NCI-H460 (cell line): ENCODE results near the gene NUDT22. TPM values are rescaled to one million over a fixed set of nuclear protein-coding genes. Genes with fewer than 3 reads are reported as not detected.

Source experiments
- DNase-seq: peaks from one replicate; pipeline ENCODE4 v3.0.0-alpha.2; 2016; ENCODE audit warnings: low read depth; ENCODE audit errors: extremely low read depth
- total RNA-seq: library from RNA; depleted of rRNA; stranded (reverse); fragments of >200 nt; shearing (Covaris generic); gene quantifications from 2 replicates; pipeline ENCODE4 v1.2.3, GENCODE V29; 2014

Gene NUDT22
- total RNA-seq, 1 experiment from 2014 or later, result 27.5 TPM

DNA sequence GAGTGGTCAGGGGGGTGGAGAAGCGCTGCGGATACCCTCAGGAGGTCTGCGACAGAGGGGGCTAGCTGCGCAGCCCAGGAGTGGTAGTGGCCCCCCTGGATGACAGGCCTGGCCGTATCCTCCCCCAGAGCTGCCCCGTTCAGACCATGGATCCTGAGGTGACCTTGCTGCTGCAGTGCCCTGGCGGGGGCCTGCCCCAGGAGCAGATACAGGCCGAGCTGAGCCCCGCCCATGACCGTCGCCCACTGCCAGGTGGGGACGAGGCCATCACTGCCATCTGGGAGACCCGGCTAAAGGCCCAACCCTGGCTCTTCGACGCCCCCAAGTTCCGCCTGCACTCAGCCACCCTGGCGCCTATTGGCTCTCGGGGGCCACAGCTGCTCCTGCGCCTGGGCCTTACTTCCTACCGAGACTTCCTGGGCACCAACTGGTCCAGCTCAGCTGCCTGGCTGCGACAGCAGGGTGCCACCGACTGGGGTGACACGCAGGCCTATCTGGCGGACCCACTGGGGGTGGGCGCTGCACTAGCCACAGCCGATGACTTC lies 505 bp downstream of the NUDT22 start:
- no peak for DNase-seq

DNA sequence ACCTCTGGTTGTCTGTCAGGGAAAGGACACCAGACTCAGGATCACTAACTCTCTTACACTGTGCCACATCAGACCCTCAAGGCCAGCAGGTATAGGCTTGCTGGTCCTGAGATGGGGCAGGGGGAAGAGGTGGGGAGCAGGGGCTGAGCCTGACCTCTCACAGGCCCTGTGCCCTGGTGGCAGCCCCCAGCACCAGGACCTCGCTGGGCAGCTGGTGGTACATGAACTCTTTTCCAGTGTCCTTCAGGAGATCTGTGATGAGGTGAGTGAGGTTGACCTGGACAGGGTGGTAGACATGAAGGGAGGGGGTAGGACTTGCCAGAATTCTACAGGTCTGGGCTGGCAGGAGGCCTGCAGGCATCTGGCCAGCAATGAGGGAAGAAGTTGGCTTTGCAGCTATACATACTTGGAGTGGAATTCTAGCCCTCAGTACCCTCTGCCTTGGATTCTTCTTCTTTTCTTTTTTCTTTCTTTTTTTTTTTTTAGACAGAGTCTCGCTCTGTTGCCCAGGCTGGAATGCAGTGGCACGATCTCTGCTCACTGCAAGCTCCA lies 1.4 kb downstream of the NUDT22 start:
- DNase-seq, result no peak

DNA sequence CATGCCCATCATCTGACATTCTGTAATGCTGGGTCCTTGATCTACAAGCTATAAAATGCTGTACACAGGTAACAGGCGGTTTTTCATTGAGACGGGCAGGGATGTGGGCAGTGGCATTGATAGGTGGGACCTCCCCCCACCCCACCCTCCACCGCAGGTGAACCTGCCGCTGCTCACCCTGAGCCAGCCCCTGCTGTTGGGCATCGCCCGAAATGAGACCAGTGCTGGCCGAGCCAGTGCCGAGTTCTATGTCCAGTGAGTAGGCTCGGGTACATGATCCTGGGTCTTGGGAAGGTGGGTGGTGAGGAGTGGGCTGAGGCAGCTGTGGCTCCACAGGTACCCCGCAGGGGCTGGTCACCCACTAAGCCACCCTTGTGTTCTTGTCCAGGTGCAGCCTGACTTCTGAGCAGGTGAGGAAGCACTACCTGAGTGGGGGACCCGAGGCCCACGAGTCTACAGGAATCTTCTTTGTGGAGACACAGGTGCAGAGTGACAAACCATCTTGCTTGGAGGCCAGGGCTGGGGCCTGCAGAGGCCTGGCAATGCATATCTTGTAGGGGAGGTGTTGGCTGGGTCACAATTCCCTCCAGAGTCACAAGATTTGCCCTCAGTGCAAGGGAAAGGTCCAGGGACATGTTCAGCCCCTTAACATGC lies 3.1 kb downstream of the NUDT22 start:
- DNase-seq, result no peak

DNA sequence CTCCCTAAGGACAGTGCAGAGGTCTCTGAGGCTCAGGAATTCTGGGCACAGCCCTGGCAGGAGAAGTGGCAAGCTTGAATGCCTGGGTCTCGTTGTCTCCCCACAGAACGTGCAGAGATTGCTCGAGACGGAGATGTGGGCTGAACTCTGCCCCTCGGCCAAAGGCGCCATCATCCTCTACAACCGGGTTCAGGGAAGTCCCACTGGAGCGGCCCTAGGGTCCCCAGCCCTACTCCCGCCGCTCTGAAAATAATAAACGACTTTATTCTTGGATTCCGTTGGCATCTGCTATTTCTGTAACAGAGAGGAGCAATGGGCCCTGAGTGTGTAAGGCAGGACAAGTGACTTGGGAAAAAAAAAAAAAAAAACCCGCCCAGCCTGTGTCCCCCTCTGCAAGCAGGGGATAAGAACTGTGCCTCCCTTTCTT lies 3.7 kb downstream of the NUDT22 start:
- DNase-seq, result no peak

DNA sequence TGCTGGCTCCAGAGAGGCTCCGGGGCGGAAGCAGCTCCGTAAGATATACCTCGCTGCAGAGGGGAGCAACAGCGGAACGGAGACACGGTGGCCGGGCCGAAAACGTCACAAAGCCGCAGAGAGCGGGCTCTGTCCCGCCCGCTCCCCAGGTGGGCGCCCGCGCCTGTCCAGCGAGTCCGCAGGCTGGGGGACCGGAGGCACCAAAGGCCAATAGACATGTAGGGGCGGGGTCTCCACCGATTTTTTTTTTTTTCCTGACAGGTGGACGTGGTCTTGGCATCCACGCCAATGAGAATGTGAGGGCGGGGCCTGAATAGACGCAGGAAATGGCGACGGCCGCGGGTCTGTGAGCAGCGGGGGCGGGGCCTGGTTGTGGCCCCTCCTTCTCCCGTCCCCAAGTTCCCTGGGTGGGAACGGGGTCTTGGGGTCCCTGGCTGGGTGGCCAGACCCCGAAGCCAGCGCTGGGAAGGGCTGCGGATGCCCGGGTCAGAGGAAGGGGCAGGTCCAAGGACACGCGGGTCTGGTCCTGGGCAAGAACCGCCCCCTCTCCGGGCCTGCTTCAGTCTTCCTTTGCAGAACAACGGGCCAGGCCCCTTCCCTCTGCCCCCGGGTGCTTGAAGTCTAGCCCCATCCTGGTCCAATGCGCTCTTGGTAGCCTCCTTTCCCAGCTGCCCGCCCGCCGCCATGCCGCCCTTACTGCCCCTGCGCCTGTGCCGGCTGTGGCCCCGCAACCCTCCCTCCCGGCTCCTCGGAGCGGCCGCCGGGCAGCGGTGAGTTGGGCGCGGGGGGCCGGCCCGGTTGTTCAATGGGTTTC lies 4.3 kb downstream of the NUDT22 start, which contains the start of gene DNAJC4:
Gene DNAJC4, plus strand, starts transcription at position 378 of the 814 bp plus-strand sequence. Its CDS starts 307 bp downstream, at position 685.
- DNase-seq, result peak; percentile 84

DNA sequence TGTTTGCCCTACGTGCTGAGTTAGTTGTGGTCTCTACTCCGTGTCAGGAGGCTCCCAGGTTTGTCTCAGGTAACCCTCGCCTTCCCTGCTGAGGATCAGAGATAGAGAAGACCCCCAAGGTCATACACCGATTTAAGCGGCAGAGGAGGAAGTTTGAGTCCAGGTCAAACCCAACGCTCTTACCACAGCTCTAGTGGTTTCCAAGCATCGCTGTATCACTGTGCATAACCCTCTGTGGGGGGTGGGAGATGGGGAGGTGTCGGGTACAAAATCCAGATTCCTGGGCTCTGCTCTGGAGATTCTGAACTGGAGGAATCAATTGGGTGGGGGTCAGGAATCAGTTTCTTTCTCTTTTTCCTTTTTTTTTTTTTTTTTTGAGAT lies 4.9 kb downstream of the NUDT22 start:
- no peak for DNase-seq

DNA sequence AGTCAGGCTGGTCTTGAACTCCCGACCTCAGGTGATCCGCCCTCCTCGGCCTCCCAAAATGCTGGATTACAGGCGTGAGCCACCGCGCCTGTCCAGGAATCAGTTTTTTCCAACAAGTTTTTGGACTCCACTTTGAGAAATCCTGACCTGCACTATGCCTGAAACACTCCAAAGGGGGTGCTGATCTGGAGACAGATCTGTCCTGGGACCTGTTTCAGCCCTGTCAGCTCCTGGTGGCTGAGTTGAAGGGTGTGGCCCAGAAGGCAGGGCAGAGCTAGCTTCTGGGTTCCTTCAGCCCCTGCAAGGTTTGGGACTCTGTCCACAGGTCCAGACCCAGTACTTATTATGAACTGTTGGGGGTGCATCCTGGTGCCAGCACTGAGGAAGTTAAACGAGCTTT lies 5.5 kb downstream of the NUDT22 start:
- no peak for DNase-seq

DNA sequence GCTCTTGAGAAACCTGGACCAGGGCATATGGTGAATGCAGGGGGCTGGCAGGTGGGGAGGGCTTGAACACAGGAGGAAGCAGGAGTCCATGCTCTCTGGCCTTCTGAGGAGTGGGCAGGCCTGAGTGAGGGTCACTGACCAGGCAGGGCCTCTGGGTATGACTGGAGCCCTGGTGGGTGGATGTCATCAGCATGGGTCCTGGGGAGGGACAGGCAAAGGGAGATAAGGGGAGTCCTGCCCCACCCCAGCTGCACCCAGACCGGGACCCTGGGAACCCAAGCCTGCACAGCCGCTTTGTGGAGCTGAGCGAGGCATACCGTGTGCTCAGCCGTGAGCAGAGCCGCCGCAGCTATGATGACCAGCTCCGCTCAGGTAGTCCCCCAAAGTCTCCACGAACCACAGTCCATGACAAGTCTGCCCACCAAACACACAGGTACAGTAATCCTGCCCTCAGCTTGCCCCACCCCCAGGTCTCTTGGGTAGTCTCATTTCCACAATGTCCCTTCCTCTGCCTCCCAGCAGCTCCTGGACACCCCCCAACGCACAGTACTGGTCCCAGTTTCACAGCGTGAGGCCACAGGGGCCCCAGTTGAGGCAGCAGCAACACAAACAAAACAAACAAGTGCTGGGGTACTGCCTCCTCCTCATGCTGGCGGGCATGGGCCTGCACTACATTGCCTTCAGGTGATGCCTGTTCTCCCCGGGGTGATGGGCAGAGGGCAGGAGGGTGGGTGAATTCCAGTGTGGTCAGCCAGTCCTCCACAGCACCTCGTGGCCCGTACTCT lies 6.3 kb downstream of the NUDT22 start:
- DNase-seq, result no peak

DNA sequence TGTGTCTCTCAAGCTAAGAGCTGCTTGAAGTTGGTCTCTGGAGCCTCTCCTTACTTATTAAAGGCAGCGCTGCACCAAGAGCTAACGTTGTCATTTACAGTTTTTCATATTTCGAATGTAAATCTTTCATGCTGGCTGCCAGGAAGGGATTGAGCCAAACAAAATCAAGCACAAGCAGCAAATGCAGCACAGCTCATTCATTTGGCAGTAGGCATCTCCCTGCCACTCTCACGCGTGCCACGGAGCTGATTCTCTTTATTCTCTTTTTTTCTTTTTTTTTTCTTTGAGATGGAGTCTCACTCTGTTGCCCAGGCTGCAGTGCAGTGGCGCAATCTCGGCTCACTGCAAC lies 6.9 kb downstream of the NUDT22 start:
- no peak for DNase-seq

DNA sequence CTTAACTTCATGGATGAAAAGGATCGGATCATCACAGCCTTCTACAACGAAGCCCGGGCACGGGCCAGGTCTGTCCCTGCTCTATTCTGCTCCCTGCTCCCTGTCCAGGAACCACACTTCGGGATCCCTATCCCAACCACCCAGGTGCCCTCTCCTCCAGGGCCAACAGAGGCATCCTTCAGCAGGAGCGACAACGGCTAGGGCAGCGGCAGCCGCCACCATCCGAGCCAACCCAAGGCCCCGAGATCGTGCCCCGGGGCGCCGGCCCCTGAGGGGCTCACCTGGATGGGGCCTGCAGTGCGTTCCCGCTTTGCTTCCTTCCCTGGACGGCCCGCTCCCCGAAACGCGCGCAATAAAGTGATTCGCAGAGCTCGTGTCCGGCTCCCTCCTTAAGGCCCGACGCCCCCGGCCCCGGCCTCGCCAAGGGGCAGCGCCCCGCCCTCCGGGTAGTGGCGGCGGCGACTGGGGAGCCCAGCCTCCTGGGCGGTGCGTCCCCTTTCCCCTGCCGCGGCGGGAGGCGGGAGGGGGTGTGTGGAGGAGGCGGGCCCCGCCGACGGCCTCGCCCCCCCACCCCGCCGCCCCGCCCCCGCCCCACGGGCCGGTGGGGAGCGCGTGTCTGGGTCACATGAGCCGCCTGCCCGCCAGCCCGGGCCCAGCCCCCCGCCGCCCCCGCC lies 8.0 kb downstream of the NUDT22 start, which contains the start of gene VEGFB:
Gene VEGFB, plus strand, starts transcription at position 672 of the 674 bp plus-strand sequence. CDS start 250 bp downstream, outside the sequence.
- no peak for DNase-seq

DNA sequence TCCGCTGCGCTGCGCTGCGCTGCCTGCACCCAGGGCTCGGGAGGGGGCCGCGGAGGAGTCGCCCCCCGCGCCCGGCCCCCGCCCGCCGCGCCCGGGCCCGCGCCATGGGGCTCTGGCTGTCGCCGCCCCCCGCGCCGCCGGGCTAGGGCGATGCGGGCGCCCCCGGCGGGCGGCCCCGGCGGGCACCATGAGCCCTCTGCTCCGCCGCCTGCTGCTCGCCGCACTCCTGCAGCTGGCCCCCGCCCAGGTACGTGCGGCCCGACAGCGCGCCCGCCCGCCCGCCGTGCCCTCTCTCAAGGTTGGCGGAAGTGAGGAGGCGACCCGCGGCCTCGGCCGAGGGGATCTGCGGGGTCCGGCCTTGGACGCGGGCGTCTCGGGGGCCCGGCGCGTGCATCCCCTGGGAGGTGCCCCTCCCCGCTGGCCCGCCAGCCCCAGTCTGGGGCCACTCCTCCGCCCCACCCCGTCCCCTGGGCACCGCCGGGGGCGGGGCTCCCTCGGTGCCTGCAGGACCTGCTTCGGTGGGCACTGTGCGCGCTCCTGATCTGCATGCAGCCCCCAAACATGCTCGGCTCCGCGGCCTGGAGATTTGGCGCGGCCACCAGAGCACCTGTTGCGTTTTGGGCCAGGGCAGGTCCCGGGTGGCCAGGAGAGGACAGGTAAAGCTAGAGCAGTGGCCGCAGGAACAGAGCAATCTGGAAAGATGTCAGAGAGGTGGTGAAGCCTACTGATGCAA lies 8.7 kb downstream of the NUDT22 start:
- DNase-seq, result no peak

DNA sequence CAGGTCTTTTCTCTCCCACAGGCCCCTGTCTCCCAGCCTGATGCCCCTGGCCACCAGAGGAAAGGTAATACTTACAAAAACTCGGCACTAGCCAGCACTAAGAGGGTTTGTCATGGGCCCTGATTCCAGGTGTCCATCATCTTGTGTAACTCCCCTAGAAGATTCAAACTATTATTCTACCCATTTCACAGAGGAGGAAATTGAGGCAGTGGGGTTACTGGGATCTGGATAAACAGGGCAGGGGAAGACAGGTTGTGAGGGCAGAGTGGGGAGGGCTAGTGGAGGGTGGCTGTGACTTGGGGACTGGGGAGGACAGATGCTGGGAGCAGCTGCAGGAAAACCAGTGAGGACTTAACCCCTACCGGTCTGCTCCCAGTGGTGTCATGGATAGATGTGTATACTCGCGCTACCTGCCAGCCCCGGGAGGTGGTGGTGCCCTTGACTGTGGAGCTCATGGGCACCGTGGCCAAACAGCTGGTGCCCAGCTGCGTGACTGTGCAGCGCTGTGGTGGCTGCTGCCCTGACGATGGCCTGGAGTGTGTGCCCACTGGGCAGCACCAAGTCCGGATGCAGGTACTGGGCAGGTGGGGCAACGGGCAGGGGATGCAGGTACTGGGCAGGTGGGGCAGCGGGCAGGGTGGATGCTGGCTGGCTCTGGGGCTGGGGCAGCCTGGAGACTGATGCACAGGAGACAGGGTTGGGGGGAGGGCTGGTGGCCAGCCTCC lies 9.5 kb downstream of the NUDT22 start:
- no peak for DNase-seq

DNA sequence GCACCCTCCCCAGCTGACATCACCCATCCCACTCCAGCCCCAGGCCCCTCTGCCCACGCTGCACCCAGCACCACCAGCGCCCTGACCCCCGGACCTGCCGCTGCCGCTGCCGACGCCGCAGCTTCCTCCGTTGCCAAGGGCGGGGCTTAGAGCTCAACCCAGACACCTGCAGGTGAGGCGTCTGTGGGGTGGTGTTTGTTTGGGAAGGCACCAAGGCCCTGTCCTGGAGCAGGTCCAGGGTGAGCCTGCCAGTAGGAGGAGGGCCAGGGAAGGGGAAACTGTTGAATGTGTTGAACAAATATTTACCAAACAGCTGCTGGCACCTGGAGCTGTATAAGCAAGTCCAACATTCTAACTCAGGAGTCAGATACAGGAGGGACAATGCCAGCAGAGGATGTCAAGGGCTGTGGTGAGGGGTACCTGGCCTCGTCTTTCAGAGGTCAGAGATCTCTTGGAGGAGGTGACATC lies 11.4 kb downstream of the NUDT22 start:
- DNase-seq, result no peak

DNA sequence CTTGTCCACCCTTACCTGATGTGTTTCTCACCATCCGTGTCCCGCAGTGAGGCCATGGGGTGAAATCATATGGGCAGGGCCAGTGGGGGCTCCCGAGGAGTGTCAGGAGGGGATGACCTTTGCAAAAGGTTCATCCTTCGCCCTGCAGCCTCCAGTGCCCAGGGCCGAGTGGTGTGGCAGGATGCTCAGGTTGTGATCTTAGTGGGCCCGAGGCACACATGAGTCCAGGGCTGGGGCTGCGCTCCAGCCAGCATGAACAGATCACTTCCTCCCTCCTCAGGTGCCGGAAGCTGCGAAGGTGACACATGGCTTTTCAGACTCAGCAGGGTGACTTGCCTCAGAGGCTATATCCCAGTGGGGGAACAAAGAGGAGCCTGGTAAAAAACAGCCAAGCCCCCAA lies 12.0 kb downstream of the NUDT22 start:
- no peak for DNase-seq

DNA sequence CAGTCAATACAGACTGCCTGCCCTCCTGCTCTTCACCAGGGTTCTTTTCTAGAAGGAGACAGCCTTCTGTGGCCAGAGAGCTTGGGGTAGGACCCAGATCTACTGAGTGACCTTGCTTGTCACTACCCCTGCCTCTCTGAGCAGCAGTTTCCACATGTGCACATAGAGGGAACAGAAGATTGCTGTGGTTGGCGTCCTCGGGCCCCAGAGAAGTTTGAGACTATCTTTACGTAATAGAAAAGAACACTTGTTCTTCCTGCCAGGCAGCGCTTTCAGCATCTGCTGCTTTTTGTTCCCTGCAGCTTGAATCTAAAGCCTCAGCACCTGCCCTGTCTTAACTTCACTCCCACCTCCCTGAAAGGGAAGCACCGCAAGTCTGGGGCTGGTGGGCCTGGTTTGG lies 12.9 kb downstream of the NUDT22 start:
- DNase-seq, result no peak

DNA sequence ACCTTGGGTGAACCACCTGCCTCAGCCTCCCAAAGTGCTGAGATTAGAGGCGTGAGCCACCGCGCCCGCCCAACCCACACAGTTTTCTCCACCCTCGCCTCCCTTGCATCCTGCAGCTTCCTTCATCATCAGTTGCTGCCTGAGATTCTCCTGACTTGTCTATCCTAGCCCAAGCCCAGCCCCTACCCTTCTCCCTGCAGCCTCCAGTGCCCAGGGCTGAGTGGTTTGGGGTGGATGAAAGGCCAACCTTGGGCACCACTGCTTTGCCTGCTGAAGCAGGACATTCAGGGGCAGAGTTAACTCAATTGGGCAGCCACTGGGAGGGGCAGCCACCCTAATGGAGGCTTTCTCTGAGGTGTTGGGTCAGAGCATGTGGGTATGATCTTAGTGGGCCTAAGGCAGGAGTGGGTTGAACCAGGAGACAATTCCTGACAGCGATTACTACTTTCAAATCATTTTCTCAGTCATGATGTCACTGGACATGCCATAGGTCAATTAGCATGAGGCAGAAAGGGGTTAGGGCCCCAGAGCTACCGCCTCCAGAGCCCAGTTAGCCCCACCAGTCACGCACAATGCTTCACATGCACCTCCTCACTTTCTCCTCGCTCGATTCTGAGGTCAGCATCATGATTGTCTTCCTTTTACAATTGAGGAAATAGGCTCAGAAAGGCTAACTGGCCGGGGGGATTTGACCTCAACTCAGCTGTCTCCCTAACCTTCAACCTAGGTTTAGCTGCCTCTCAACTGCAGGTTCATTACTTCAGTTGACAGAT lies 13.8 kb downstream of the NUDT22 start:
- no peak for DNase-seq

DNA sequence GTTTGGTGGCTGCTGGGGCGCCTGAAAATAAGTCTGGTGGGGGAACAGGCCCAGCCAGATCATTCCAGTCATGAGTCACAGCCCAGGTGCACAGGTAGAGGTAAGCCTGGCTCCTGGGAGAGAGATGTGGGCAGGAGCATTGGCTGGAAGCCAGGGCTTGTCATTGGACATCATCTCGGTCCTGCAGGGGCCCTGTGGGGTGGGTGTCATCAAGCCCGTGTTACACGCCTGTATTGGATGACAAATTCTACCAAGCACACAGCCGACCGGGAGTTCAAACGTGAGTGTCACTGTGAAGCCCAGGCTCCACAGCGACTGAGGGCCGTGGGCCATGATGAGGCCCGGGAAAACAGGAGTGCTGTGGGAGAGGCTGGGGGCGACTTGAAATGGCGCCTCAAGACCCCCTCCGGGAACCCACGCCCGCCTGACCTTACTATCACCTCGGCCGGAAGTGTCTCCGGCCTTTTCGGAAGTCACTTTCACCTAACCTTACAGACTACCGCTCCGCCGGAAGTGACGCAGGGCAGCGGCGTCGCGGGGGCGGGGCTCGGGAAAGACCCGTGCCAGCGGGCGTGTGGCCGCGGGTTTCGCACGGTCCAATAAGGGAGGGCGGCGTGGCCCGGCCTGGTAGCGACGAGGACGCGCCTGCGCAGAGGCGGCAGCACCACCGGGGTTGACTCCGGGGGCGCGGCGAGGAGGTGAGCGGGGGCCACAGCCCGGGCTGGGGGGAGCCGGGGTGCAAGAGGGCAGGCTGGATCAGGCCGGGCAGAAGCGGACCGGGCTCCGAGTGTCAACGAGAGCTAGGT lies 14.6 kb downstream of the NUDT22 start, which contains the start of gene FKBP2:
Gene FKBP2, plus strand, starts transcription at position 661 of the 806 bp plus-strand sequence. CDS start 1,293 bp downstream, outside the sequence.
- peak; percentile 92 for DNase-seq
